ENCODE results near the gene MCC. TPM values are rescaled to one million over a fixed set of nuclear protein-coding genes. Genes with fewer than 3 reads are reported as not detected.

The MCC gene
- total and polyA plus RNA-seq, 12 donors: 4.2 to 34.1 (median 25.2) TPM

- H3K36me3 ChIP-seq: no peaks in the 10 kb centered on the region
- DNase-seq: no peak
- no peak for TF ChIP-seq CTCF (IDR thresholded peaks at IDR 0.05)
- ATAC-seq: no peak
- no peak overlapping the region for H3K4me3 ChIP-seq
- intact Hi-C loops (cut with DNase I): loop anchor here in 1 of 10 donors (5.0 kb wide), 1 partner anchor 69 kb away; no protein-coding TSS in a partner anchor
- H3K27ac ChIP-seq: peak overlapping the region in 1 of 10 donors; percentile 5
- H3K4me1 ChIP-seq: peaks cover 8 to 89% (median 44%) of the 10 kb centered on the region in 9 donors
- H3K27me3 ChIP-seq: no peaks in the 10 kb centered on the region
- 55 to 74% methylated on average over 2 of the region's 2 CpGs for WGBS, 2 donors
- no peaks in the 10 kb centered on the region for H3K9me3 ChIP-seq
Observed at GRCh38 chr5:113281194-113281593, 207.1 kb downstream of the MCC start.

GRCh38 chr5:113280541-113280940, 207.7 kb downstream of the MCC start:
- no peak overlapping the region for H3K27ac ChIP-seq
- intact Hi-C loops (cut with DNase I): loop anchor here in 1 of 10 donors (5.0 kb wide), 1 partner anchor 68 kb away; no protein-coding TSS in a partner anchor
- DNase-seq (no peak), ATAC-seq (no peak)
- WGBS, 2 donors: 49 to 50% methylated on average over 1 of the region's 1 CpG
- H3K9me3 ChIP-seq: no peaks in the 10 kb centered on the region
- H3K4me1 ChIP-seq: peaks cover 9 to 89% (median 48%) of the 10 kb centered on the region in 9 donors
- no peaks in the 10 kb centered on the region for H3K36me3 ChIP-seq
- H3K27me3 ChIP-seq: no peaks in the 10 kb centered on the region
- TF ChIP-seq CTCF (IDR thresholded peaks at IDR 0.05): no peak
- no peak overlapping the region for H3K4me3 ChIP-seq

- Histone ChIP-seq H3K27me3 (no peaks in the 10 kb centered on the region), H3K36me3 (no peaks in the 10 kb centered on the region), H3K4me1 (peaks cover 18 to 90% (median 60%) of the 10 kb centered on the region in 9 donors), H3K4me3 (no peak overlapping the region), H3K9me3 (no peaks in the 10 kb centered on the region), H3K27ac (no peak overlapping the region)
- TF ChIP-seq CTCF (IDR thresholded peaks at IDR 0.05): no peak
- ATAC-seq (no peak), DNase-seq (no peak)
- 74 to 78% methylated on average over 4 of the region's 4 CpGs for WGBS, 2 donors
- intact Hi-C loops (cut with DNase I): no loop called here
Observed at GRCh38 chr5:113278976-113279375, 209.3 kb downstream of the MCC start.

GRCh38 chr5:113276493-113276892, 211.8 kb downstream of the MCC start:
- Histone ChIP-seq H3K27me3 (no peaks in the 10 kb centered on the region), H3K27ac (peak overlapping the region in 1 of 10 donors; percentile 78), H3K9me3 (no peaks in the 10 kb centered on the region), H3K4me1 (peaks cover 15 to 92% (median 63%) of the 10 kb centered on the region in 9 donors), H3K36me3 (no peaks in the 10 kb centered on the region), H3K4me3 (no peak overlapping the region)
- intact Hi-C loops (cut with DNase I): no loop called here
- ATAC-seq: no peak
- no peak for DNase-seq
- TF ChIP-seq CTCF (IDR thresholded peaks at IDR 0.05): no peak
- 85 to 88% methylated on average over 8 of the region's 8 CpGs for WGBS, 2 donors

Data from heart right ventricle (tissue), 16 donors.